ENCODE data around the gene SERGEF.

GRCh38 chr11:18013790-18014507, 1.1 kb upstream of the SERGEF start:
- TF ChIP-seq CTCF (IDR thresholded peaks at IDR 0.05), result no peak
- no peak for TF ChIP-seq POLR2A (IDR thresholded peaks at IDR 0.05)

Data from heart left ventricle (tissue), 13 donors.